Thyroid gland (tissue), 4 donors: ENCODE results near the gene CCR5AS.

Experiments
- DNase-seq, 2 donors: peaks; one replicate each; pipeline ENCODE4 v3.0.0-alpha.2; 2019
- H3K27ac ChIP-seq, 3 donors: fragments of 200-600 bp; sonication (generic); 1 replicate in 2 of 3; 2 replicates in 1 of 3; pipeline ENCODE4 v1.5.1; 2016 to 2019; ENCODE audit warnings: mild to moderate bottlenecking in 1 of 3, moderate library complexity in 1 of 3
- H3K27me3 ChIP-seq: fragments of 200-600 bp; sonication (generic); one replicate; pipeline ENCODE4 v1.5.1; 2019
- H3K36me3 ChIP-seq, 2 donors: fragments of 200-600 bp; sonication (generic); one replicate each; pipeline ENCODE4 v1.5.1; 2016 to 2019
- H3K4me1 ChIP-seq, 2 donors: fragments of 200-600 bp; sonication (generic); one replicate each; pipeline ENCODE4 v1.5.1; 2017 to 2019
- H3K4me3 ChIP-seq, 3 donors: fragments of 200-600 bp; sonication (generic); replicated peaks in 1 of 3; 1 replicate in 2 of 3; 2 replicates in 1 of 3; pipeline ENCODE4 v1.5.1; 2016; ENCODE audit warnings: mild to moderate bottlenecking in 1 of 3
- H3K9me3 ChIP-seq: fragments of 200-600 bp; sonication (generic); one replicate; pipeline ENCODE4 v1.5.1; 2017
- POLR2A ChIP-seq, 2 donors: fragments of 450-650 bp; IDR thresholded peaks; one replicate each; pipeline ENCODE4 v1.6.1; 2017; ENCODE audit warnings: antibody characterized with exemption in 2 of 2, mild to moderate bottlenecking in 2 of 2, moderate library complexity in 1 of 2
- WGBS, 2 donors: methylation state at CpG; one replicate each; pipeline ENCODE4 v1.1.5; 2017; 5-methylcytosine and 5-hydroxymethylcytosine counted together
- intact Hi-C: fragments of 100-400 bp; cut with DNase I; formaldehyde crosslinking; loops from one replicate; pipeline ENCODE4 v1.15.1; 2023
- TF ChIP-seq, protein P1 (sequence below), 6 experiments: fragments of 200-600 bp in 3 of 6; fragments of 450-650 bp in 3 of 6; sonication (generic) in 3 of 6; IDR thresholded peaks; one replicate each; pipeline ENCODE4 v1.5.1; 2016 to 2019; ENCODE audit warnings: antibody characterized with exemption in 6 of 6, mild to moderate bottlenecking in 2 of 6, inconsistent platforms in 1 of 6, moderate library complexity in 1 of 6

The CCR5AS gene

DNA sequence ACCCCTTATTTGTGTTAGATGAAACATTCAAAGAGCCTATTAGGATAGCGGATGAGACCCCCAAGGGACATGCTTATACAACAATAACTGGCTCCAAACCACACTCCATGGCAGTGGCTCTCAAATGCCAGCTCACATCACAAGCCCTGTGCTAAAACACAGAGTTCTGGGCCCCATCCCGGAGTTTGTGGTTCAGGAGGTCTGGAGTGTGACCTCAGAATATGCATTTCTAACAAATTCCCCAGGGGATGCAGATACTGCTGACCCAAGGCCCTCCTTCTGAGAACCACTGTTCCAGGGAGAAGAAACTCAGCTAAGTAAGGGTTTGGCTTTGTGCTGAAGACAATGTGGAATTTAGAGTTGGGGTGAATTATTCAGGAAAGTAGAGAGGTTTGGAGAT lies 3.8 kb upstream of the CCR5AS start:
- Histone ChIP-seq H3K9me3 (no peaks in the 10 kb centered on the region), H3K36me3 (no peaks in the 10 kb centered on the region), H3K27me3 (no peaks in the 10 kb centered on the region), H3K4me1 (peaks cover 6 to 32% of the 10 kb centered on the region in 2 donors), H3K4me3 (no peak overlapping the region), H3K27ac (no peak overlapping the region)
- no peak for DNase-seq
- 92 to 98% methylated on average over 2 of the region's 2 CpGs for WGBS, 2 donors
- intact Hi-C loops: no loop called here
- no peak for TF ChIP-seq POLR2A (IDR thresholded peaks at IDR 0.05)
- TF ChIP-seq, protein P1, sequence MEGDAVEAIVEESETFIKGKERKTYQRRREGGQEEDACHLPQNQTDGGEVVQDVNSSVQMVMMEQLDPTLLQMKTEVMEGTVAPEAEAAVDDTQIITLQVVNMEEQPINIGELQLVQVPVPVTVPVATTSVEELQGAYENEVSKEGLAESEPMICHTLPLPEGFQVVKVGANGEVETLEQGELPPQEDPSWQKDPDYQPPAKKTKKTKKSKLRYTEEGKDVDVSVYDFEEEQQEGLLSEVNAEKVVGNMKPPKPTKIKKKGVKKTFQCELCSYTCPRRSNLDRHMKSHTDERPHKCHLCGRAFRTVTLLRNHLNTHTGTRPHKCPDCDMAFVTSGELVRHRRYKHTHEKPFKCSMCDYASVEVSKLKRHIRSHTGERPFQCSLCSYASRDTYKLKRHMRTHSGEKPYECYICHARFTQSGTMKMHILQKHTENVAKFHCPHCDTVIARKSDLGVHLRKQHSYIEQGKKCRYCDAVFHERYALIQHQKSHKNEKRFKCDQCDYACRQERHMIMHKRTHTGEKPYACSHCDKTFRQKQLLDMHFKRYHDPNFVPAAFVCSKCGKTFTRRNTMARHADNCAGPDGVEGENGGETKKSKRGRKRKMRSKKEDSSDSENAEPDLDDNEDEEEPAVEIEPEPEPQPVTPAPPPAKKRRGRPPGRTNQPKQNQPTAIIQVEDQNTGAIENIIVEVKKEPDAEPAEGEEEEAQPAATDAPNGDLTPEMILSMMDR (IDR thresholded peaks at IDR 0.05): no peak

GRCh38 chr3:46409739-46410489 lies 3.0 kb upstream of the CCR5AS start:
- no peak overlapping the region for H3K4me3 ChIP-seq
- intact Hi-C loops: no loop called here
- no peaks in the 10 kb centered on the region for H3K9me3 ChIP-seq
- no peak for DNase-seq
- 80 to 92% methylated on average over 9 of the region's 9 CpGs for WGBS, 2 donors
- no peaks in the 10 kb centered on the region for H3K36me3 ChIP-seq
- TF ChIP-seq POLR2A (IDR thresholded peaks at IDR 0.05): no peak
- TF ChIP-seq, protein P1 (IDR thresholded peaks at IDR 0.05): no peak
- no peak overlapping the region for H3K27ac ChIP-seq
- no peaks in the 10 kb centered on the region for H3K27me3 ChIP-seq
- peaks cover 12 to 39% of the 10 kb centered on the region in 2 donors for H3K4me1 ChIP-seq

GRCh38 chr3:46408853-46409252 lies 2.0 kb upstream of the CCR5AS start:
- peaks cover 15 to 44% of the 10 kb centered on the region in 2 donors for H3K4me1 ChIP-seq
- no peaks in the 10 kb centered on the region for H3K9me3 ChIP-seq
- no peak for TF ChIP-seq POLR2A (IDR thresholded peaks at IDR 0.05)
- TF ChIP-seq, protein P1 (IDR thresholded peaks at IDR 0.05): no peak
- no peaks in the 10 kb centered on the region for H3K27me3 ChIP-seq
- no peak for DNase-seq
- intact Hi-C loops: no loop called here
- no peak overlapping the region for H3K27ac ChIP-seq
- 90 to 92% methylated on average over 7 of the region's 7 CpGs for WGBS, 2 donors
- no peak overlapping the region for H3K4me3 ChIP-seq
- H3K36me3 ChIP-seq: no peaks in the 10 kb centered on the region

GRCh38 chr3:46407970-46408369 lies 1.1 kb upstream of the CCR5AS start:
- intact Hi-C loops: no loop called here
- no peaks in the 10 kb centered on the region for H3K9me3 ChIP-seq
- no peak for DNase-seq
- H3K27me3 ChIP-seq: no peaks in the 10 kb centered on the region
- 81 to 84% methylated on average over 7 of the region's 7 CpGs for WGBS, 2 donors
- no peak overlapping the region for H3K4me3 ChIP-seq
- H3K4me1 ChIP-seq: peaks cover 15 to 39% of the 10 kb centered on the region in 2 donors
- no peak for TF ChIP-seq POLR2A (IDR thresholded peaks at IDR 0.05)
- TF ChIP-seq, protein P1 (IDR thresholded peaks at IDR 0.05): no peak
- no peaks in the 10 kb centered on the region for H3K36me3 ChIP-seq
- peak overlapping the region in 1 of 3 donors; percentile 67 for H3K27ac ChIP-seq

DNA sequence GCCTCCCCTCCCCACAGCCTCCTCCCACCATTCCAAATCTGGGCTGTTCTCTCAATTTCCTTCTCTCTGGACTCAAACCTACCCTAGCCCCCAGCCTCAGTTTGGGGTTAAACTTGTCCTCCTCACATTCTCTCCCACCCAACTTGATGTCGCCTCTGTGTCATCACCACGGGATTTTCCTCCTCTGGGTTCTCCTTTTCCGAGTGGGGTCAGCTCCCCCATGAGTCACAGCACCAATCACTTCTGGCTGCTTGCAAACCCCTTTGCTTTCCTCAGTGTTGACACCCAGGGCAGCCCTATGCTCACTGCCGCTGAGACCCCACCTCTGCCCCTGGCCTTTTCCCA lies 451 bp downstream of the CCR5AS start:
- WGBS, 2 donors: 77 to 84% methylated on average over 4 of the region's 4 CpGs
- Histone ChIP-seq H3K27ac (peak overlapping the region in 2 of 3 donors; percentile 38 to 67), H3K9me3 (no peaks in the 10 kb centered on the region), H3K4me1 (peaks cover 15 to 26% of the 10 kb centered on the region in 2 donors), H3K27me3 (no peaks in the 10 kb centered on the region), H3K36me3 (no peaks in the 10 kb centered on the region), H3K4me3 (no peak overlapping the region)
- intact Hi-C loops: no loop called here
- no peak for TF ChIP-seq POLR2A (IDR thresholded peaks at IDR 0.05)
- TF ChIP-seq, protein P1 (IDR thresholded peaks at IDR 0.05): no peak
- DNase-seq: peak in 1 of 2 donors; percentile 7
